HG03432 (cell line): Measurements from ENCODE around the gene FCRL2.

ENCODE experiments used
- ATAC-seq: cut with Tn5 transposase; IDR thresholded peaks from one replicate; pipeline ENCODE4 v1.9.1; 2021; ENCODE audit warnings: mild to moderate bottlenecking, moderate library complexity; ENCODE audit not compliant: unreplicated experiment

The FCRL2 gene

DNA sequence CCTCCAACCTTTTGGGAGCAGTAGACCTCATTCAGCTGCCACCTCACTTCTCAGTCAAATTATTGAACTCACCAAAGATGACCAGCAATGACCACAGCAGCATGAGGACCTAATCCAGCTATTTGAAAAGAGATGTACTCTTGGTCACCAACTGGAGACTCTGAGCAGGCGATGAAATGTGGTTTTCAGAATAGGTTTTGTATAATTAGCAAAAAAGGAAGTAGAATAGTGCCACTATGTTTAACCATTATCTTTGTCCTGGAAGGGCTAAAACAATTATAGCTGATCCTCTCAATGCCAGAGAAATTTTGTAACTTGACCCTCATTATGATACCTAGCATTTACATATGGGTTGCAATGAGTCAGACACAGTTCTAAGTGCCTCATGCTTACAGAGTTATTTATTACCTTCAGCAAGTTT lies at the start of gene FCRL2:
Gene FCRL2 (minus strand): TSS at position 162 of the 421 bp plus-strand sequence. CDS start 59 bp downstream, at position 103.
- peak; percentile 69 for ATAC-seq

DNA sequence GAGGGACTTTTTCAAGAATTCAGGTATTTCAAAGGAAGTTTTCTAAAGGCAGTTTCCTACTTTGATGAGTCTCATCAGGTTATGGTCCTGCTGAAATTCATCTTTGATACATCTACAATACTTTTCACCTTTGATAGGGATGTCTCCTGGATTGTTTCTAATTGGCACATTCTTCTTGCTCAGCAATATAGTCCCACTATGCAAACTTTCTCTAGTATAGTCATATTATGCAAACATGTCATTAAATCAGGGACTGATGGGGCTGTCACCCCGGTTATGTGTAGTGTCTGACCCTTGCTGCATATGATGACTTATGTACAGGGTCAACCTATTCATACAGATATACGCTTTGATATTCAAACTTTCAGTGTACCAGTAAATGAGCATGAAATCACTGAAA lies 43.4 kb upstream of the FCRL2 start:
- ATAC-seq, result no peak

- ATAC-seq, result no peak
Measured at GRCh38 chr1:157819896-157820295, 43.0 kb upstream of the FCRL2 start, which contains the start of gene FCRL1. TSS of gene FCRL1 (minus strand) at chr1:157820120. CDS start at chr1:157820037, 83 bp downstream.

DNA sequence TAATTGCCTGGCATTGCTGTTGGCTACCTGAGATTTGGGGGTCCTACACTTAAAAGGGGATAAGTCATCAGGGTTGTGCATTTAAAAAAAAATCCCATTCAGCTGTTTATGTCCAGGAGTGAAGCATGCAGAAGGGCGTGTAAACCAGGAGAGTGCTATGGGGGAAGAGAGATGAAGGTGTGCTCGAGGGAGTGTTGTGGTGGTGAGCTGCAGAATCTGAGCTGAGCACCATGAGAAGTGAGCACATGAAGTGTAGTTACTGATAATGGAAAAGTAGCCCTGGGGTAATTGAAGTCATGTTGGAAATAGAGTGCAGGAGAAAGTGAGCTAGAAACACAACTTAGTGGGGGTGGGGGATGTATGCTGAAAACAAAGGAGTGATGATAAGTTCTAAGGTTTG lies 42.3 kb upstream of the FCRL2 start:
- ATAC-seq, result no peak

DNA sequence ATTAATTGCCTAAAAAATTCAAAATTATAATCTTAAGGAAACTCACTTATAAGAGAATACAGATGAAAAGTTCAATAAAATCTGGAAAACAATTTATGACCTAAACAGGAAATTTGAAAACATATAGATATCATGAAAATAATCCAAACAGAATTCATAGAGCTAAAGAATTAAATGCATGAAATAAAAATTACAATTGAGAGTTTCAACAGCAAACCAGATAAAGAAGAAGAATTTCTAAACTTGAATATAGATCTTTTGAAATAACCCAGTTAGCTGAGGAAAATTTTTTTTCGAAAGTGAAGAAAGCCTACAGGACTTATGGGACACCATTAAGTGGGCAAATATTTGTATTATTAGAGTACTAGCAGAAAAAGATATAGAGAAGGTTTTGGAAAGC lies 36.3 kb upstream of the FCRL2 start:
- no peak for ATAC-seq

GRCh38 chr1:157806431-157807149 lies 29.7 kb upstream of the FCRL2 start:
- peak; percentile 89 for ATAC-seq

- no peak for ATAC-seq
Measured at GRCh38 chr1:157803851-157804250, 26.9 kb upstream of the FCRL2 start.

GRCh38 chr1:157799996-157800395 lies 23.1 kb upstream of the FCRL2 start:
- ATAC-seq, result no peak

DNA sequence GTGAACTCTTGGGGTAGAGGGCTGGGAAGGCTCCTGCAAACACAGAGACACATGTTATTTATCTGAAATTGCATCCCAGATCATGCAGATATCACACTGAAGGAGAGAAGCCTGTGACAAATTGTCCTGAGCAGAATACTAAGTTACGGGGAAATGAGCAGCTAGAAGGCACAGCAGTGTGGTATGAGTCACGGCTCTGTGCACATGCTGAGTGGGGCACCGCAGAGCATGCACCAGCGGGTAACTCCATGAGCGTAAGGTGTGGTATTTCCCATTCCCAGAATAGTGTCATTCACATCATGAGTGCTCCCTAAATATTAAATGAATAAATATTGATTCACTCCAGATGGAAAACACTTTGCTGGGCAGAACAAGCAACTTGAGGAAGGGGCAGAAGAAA lies 21.3 kb upstream of the FCRL2 start:
- ATAC-seq, result no peak

GRCh38 chr1:157785248-157785647 lies 8.3 kb upstream of the FCRL2 start:
- ATAC-seq, result no peak

GRCh38 chr1:157784801-157785200 lies 7.9 kb upstream of the FCRL2 start:
- ATAC-seq, result no peak

- ATAC-seq, result no peak
Measured at GRCh38 chr1:157782931-157783330, 6.0 kb upstream of the FCRL2 start.

GRCh38 chr1:157781048-157781447 lies 4.1 kb upstream of the FCRL2 start:
- peak; percentile 67 for ATAC-seq

DNA sequence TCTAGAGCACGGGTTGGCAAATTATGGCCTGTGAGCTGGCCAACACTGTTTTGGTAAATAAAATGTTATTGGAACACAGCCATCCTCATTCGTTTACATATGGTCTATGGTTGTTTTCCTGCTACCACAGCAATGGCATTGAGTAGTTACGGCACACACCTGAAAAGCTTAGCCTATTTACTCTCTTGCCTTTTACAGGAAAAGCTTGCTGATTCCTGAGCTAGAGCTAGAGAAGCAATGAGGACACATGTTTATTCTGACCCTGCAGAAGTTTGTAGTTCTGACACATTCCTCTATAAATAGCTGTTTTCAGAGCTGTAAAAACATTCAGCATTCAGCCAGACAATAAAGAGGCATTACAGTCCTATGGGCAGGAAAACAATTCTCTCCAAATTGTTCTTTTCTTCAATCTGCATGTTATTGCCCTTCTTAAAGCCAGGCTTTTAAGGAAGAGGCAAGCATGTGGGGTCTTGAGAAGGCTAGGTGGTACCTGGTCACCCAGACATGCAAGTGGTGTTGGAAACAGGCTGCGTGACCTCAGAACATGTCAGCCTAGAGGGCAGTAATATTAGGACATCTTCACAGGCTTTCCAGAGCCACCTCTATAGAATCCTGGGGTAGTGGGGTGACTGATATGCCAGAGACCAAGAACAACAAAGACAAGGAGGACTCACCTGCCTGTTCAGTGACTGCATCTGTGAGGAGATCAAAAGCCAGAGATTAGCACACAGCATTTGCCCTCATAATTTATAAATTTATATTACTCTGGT lies 1.6 kb downstream of the FCRL2 start:
- no peak for ATAC-seq

DNA sequence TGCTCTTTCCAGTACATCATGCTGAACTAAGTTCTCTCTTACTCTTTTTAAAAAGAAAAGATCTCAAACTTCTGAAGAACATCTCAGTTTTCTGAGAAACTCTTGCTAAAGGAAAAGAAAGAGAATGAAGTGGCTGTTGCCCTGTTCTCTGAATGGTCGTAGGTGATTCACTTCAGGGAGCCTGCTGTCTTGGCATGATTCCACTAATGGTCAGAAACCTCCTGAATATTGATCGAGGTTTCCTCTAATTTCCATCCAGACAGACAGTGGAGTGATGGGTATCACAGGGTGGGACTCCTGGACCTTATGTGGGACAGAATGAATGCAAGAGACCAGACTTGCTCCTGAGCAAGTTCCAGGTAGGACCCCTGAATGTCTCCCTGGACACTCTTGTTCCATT lies 2.5 kb downstream of the FCRL2 start:
- no peak for ATAC-seq

GRCh38 chr1:157773493-157774350 lies 3.2 kb downstream of the FCRL2 start:
- peak; percentile 61 for ATAC-seq

DNA sequence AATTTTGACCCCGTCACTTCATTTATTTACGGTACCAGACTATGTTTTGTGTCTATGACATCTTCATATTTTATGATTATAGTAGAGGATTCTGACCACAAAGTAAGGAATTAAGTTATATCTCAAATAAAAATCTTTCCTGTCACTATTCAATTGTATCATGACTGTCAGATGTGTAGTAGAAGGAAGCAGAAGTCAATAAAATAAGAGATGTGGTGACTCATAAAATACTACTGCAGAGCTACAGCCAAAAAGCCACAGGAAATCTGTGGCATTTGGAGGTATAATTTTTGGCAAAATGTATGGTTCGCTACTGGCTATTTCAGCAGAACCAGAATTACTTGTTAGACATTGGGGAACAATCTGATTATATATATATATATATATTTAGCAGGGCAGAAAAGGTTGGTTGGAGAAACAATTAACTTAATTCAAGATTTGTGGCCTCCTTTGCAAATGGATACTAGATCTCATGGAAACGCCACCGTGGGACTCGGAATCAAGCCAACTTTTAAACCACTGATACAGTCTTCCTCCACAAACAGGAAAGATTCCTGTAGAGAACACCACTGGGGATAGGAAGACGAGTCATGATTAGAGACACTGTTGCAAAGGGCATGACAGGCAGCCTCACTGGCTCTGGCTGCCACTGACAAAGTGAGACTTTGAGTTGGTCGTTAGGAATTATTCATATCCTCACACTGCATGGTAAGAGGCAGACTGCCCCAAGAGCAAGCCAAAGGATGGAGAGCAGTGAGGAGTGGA lies 5.1 kb downstream of the FCRL2 start:
- ATAC-seq, result no peak

- no peak for ATAC-seq
Measured at GRCh38 chr1:157770442-157771043, 6.4 kb downstream of the FCRL2 start.

- ATAC-seq, result no peak
Measured at GRCh38 chr1:157766792-157767191, 10.1 kb downstream of the FCRL2 start.

GRCh38 chr1:157758018-157758417 lies 18.9 kb downstream of the FCRL2 start:
- no peak for ATAC-seq
